Esophagus muscularis mucosa (tissue), 4 donors: ENCODE data around the gene HMGN2. TPM values are rescaled to one million over a fixed set of nuclear protein-coding genes. Genes with fewer than 3 reads are reported as not detected.

Source experiments
- DNase-seq: peaks from one replicate; pipeline ENCODE4 v3.0.0-alpha.2; 2017; ENCODE audit errors: extremely low spot score
- H3K27ac ChIP-seq, 4 donors: fragments of 200-600 bp; sonication (generic); replicated peaks in 1 of 4; 1 replicate in 3 of 4; 2 replicates in 1 of 4; pipeline ENCODE4 v1.5.1; 2016 to 2019; ENCODE audit warnings: mild to moderate bottlenecking in 1 of 4
- H3K27me3 ChIP-seq, 4 donors: fragments of 200-600 bp; sonication (generic); one replicate each; pipeline versions ENCODE4 v1.5.1 to v1.6.0; 2016 to 2019
- H3K36me3 ChIP-seq, 4 donors: fragments of 200-600 bp; sonication (generic); one replicate each; pipeline ENCODE4 v1.5.1; 2016 to 2019
- H3K4me1 ChIP-seq, 4 donors: fragments of 200-600 bp; sonication (generic); one replicate each; pipeline ENCODE4 v1.5.1; 2016 to 2019
- H3K4me3 ChIP-seq, 4 donors: fragments of 200-600 bp; sonication (generic); 1 replicate in 2 of 4; 2 replicates in 2 of 4; pipeline ENCODE4 v1.5.1; 2016 to 2019; ENCODE audit warnings: mild to moderate bottlenecking in 4 of 4, moderate library complexity in 1 of 4
- H3K9me3 ChIP-seq, 4 donors: fragments of 200-600 bp; sonication (generic); 1 replicate in 3 of 4; 2 replicates in 1 of 4; pipeline ENCODE4 v1.5.1; 2016 to 2019
- CTCF ChIP-seq, 3 experiments: fragments of 200-600 bp in 2 of 3; fragments of 450-650 bp in 1 of 3; sonication (generic) in 2 of 3; IDR thresholded peaks; one replicate each; pipeline ENCODE4 v1.5.1; 2017 to 2019; ENCODE audit warnings: antibody characterized with exemption in 3 of 3, mild to moderate bottlenecking in 2 of 3, moderate library complexity in 1 of 3
- EP300 ChIP-seq: sonication (generic); formaldehyde crosslinking; IDR thresholded peaks from one replicate; pipeline ENCODE4 v1.6.1; 2017; ENCODE audit warnings: antibody characterized with exemption
- POLR2A ChIP-seq: fragments of 450-650 bp; IDR thresholded peaks from one replicate; pipeline ENCODE4 v1.6.1; 2017; ENCODE audit warnings: antibody characterized with exemption, moderate library complexity, mild to moderate bottlenecking, low read depth
- POLR2AphosphoS5 ChIP-seq, 2 donors: sonication (generic); formaldehyde crosslinking; IDR thresholded peaks; one replicate each; pipeline ENCODE4 v1.6.1; 2017; ENCODE audit warnings: antibody characterized with exemption in 2 of 2
- WGBS: methylation state at CpG from one replicate; pipeline ENCODE4 v1.1.5; 2018; 5-methylcytosine and 5-hydroxymethylcytosine counted together
- intact Hi-C: fragments of 100-400 bp; cut with DNase I; formaldehyde crosslinking; loops from one replicate; pipeline ENCODE4 v1.15.1; 2023
- total RNA-seq, 4 donors: library from RNA; depleted of rRNA; stranded (reverse); fragments of >200 nt; gene quantifications; one replicate each; pipeline versions ENCODE4 v1.1.0 to v1.2.1, GENCODE V29; 2016

HMGN2 gene
- total RNA-seq, 4 donors from 2014 or later, result 124 to 263 (median 189) TPM

GRCh38 chr1:26470878-26471497, 1.3 kb upstream of the HMGN2 start:
- no peaks in the 10 kb centered on the region for H3K9me3 ChIP-seq
- 46% methylated on average over 13 of the region's 14 CpGs for WGBS
- H3K27ac ChIP-seq, result peak overlapping the region in 1 of 4 donors; percentile 100
- TF ChIP-seq POLR2AphosphoS5 (IDR thresholded peaks at IDR 0.05), result no peak
- no peak for TF ChIP-seq POLR2A
- no peak for TF ChIP-seq CTCF (IDR thresholded peaks at IDR 0.05)
- TF ChIP-seq EP300, result no peak
- no peaks in the 10 kb centered on the region for H3K27me3 ChIP-seq
- DNase-seq, result no peak
- intact Hi-C loops, result no loop called here
- peaks cover 18 to 44% (median 36%) of the 10 kb centered on the region in 4 donors for H3K4me1 ChIP-seq
- H3K4me3 ChIP-seq, result peak overlapping the region in 3 of 4 donors; percentile 76 to 99 (median 90)
- H3K36me3 ChIP-seq, result peaks cover 22 to 57% (median 46%) of the 10 kb centered on the region in 4 donors

- peak overlapping the region; percentile 76 to 99 (median 83) for H3K4me3 ChIP-seq
- WGBS, result 1% methylated on average over 32 of the region's 52 CpGs
- H3K36me3 ChIP-seq, result peaks cover 16 to 57% (median 45%) of the 10 kb centered on the region in 4 donors
- peaks cover 18 to 44% (median 36%) of the 10 kb centered on the region in 4 donors for H3K4me1 ChIP-seq
- DNase-seq, result peak; percentile 94
- peak overlapping the region; percentile 92 to 100 (median 96) for H3K27ac ChIP-seq
- TF ChIP-seq EP300, result no peak
- TF ChIP-seq POLR2AphosphoS5 (IDR thresholded peaks at IDR 0.05), result peak in 1 of 2 donors; percentile 3
- peak in 1 of 3 experiments; percentile 7 for TF ChIP-seq CTCF (IDR thresholded peaks at IDR 0.05)
- intact Hi-C loops, result no loop called here
- no peaks in the 10 kb centered on the region for H3K27me3 ChIP-seq
- H3K9me3 ChIP-seq, result no peaks in the 10 kb centered on the region
Measured at GRCh38 chr1:26471498-26472319, 531 bp upstream of the HMGN2 start.

GRCh38 chr1:26472901-26473845, 933 bp downstream of the HMGN2 start:
- no peaks in the 10 kb centered on the region for H3K27me3 ChIP-seq
- TF ChIP-seq CTCF (IDR thresholded peaks at IDR 0.05) (no peak), POLR2AphosphoS5 (IDR thresholded peaks at IDR 0.05) (peak; percentile 72 to 94), POLR2A (peak; percentile 11), EP300 (no peak)
- H3K27ac ChIP-seq, result peak overlapping the region; percentile 92 to 100 (median 96)
- H3K36me3 ChIP-seq, result peaks cover 15 to 57% (median 41%) of the 10 kb centered on the region in 4 donors
- WGBS, result 7% methylated on average over 33 of the region's 71 CpGs
- intact Hi-C loops, result no loop called here
- peak overlapping the region; percentile 76 to 99 (median 83) for H3K4me3 ChIP-seq
- no peaks in the 10 kb centered on the region for H3K9me3 ChIP-seq
- DNase-seq, result peak; percentile 97
- H3K4me1 ChIP-seq, result peaks cover 18 to 44% (median 36%) of the 10 kb centered on the region in 4 donors

- no peaks in the 10 kb centered on the region for H3K27me3 ChIP-seq
- H3K9me3 ChIP-seq, result no peaks in the 10 kb centered on the region
- peaks cover 18 to 38% (median 35%) of the 10 kb centered on the region in 4 donors for H3K4me1 ChIP-seq
- WGBS, result 95% methylated on average over 1 of the region's 1 CpG
- DNase-seq, result no peak
- H3K36me3 ChIP-seq, result peaks cover 19 to 55% (median 36%) of the 10 kb centered on the region in 4 donors
- TF ChIP-seq CTCF (IDR thresholded peaks at IDR 0.05) (no peak), EP300 (no peak), POLR2AphosphoS5 (IDR thresholded peaks at IDR 0.05) (no peak), POLR2A (no peak)
- intact Hi-C loops, result no loop called here
- no peak overlapping the region for H3K4me3 ChIP-seq
- H3K27ac ChIP-seq, result no peak overlapping the region
Measured at GRCh38 chr1:26474818-26475217, 2.6 kb downstream of the HMGN2 start.
